Fibroblast of villous mesenchyme (primary cell): ENCODE results near the gene CALHM2. TPM values are rescaled to one million over a fixed set of nuclear protein-coding genes. Genes with fewer than 3 reads are reported as not detected.

Experiments used
- DNase-seq: peaks from one replicate; pipeline ENCODE4 v3.0.0-alpha.2; 2010; ENCODE audit warnings: low read depth
- H3K4me3 ChIP-seq: 2 replicates; pipeline ENCODE4 v1.5.1; 2011; ENCODE audit warnings: low read depth, mild to moderate bottlenecking, low read length
- total RNA-seq: library from RNA; depleted of rRNA; stranded (reverse); fragments of >200 nt; gene quantifications from 2 replicates; pipeline ENCODE4 v1.2.3, GENCODE V29; 2012
- TF ChIP-seq, protein P1 (sequence below): IDR thresholded peaks from 2 replicates; pipeline ENCODE4 v1.5.1; 2012; ENCODE audit warnings: low read depth, mild to moderate bottlenecking, low read length; ENCODE audit not compliant: insufficient read depth

Gene CALHM2
- total RNA-seq, 1 donor: 32.4 TPM

DNA sequence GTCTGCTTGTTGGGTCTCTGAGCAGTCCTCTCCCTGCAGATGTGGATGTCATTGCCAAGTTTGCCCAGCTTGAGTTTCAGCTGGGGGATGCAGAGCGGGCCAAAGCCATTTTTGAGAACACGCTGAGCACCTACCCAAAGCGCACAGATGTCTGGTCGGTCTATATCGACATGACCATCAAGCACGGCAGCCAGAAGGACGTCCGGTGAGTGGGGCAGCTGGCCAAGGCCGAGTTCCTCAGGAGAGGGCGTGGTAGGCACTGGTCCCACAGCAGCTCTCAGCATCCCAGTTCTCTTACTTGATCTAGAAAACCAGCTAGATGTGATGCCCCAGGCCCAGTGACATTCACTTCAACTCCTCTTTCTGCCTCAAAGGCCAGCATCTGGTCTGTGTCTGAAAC is 7.7 kb downstream of the CALHM2 start:
- TF ChIP-seq, protein P1, sequence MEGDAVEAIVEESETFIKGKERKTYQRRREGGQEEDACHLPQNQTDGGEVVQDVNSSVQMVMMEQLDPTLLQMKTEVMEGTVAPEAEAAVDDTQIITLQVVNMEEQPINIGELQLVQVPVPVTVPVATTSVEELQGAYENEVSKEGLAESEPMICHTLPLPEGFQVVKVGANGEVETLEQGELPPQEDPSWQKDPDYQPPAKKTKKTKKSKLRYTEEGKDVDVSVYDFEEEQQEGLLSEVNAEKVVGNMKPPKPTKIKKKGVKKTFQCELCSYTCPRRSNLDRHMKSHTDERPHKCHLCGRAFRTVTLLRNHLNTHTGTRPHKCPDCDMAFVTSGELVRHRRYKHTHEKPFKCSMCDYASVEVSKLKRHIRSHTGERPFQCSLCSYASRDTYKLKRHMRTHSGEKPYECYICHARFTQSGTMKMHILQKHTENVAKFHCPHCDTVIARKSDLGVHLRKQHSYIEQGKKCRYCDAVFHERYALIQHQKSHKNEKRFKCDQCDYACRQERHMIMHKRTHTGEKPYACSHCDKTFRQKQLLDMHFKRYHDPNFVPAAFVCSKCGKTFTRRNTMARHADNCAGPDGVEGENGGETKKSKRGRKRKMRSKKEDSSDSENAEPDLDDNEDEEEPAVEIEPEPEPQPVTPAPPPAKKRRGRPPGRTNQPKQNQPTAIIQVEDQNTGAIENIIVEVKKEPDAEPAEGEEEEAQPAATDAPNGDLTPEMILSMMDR: no peak
- no peak for DNase-seq
- no peak overlapping the region for H3K4me3 ChIP-seq

DNA sequence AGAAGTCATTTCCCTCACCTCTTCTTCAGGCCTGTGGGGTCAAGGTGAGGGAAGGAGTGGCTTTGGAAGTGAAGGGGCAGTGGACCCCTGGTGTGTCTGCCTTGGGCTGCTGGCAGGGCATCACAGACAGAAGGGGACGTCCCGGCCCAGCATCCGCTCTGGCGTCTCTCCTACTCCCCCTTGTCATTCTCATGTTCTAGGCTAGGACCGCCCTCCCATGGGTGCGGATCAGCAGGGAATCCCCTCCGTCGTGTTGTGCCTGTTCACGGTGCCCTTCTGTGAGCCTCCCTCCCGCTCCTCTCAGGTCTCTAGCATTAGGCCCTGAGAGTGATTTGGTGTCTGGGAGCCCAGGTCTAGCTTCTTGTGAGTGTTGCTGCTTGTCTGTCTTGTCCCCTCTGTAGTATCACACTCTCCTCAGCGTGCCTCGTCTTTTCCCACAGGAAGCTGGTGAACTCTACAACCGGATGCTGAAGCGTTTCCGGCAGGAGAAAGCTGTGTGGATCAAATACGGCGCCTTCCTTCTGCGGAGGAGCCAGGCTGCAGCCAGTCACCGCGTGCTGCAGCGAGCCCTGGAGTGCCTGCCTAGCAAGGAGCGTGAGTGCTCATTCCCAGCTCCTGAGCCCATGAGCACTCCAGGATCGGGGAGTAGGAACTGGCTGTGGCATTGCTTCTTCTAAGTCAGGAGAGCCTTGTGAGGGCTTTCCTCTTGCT is 8.5 kb downstream of the CALHM2 start:
- H3K4me3 ChIP-seq: no peak overlapping the region
- no peak for DNase-seq
- TF ChIP-seq, protein P1: no peak

DNA sequence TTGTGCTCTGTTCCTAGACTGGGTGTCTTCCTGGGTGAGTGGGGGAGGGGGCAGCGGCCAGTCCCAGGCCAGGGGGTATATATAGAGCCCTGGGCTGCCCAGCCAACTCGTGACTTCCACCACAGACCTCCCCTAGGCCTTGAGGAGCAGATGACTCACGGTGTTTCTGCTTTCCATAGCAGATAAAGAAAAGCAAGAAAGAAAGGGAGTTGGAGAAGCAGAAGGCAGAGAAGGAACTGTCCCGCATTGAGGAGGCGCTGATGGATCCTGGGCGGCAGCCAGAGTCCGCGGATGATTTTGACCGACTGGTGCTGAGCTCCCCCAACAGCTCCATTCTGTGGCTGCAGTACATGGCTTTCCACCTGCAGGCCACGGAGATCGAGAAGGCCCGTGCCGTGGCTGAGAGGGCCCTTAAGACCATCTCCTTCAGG is 10.1 kb downstream of the CALHM2 start:
- DNase-seq: peak; percentile 74
- no peak overlapping the region for H3K4me3 ChIP-seq
- TF ChIP-seq, protein P1: no peak

DNA sequence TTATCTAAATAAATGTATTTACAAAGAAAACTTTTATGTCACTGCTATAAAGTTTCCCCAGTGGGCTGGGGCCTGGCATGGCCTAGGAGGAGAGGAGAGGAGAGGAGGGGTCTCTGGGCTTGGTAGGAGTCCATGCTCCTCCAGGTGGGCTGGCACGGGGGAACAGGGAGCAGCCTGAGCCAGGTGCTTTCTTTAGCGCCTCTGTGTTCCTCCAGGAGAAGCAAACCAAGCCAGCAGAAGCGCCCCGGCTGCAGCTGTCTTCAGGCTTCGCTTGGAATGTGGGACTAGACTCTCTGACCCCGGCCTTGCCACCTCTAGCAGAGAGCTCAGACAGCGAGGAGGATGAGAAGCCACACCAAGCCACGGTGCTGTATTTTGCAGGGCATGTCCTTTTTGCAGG is 10.6 kb downstream of the CALHM2 start:
- TF ChIP-seq, protein P1: no peak
- H3K4me3 ChIP-seq: no peak overlapping the region
- DNase-seq: no peak

DNA sequence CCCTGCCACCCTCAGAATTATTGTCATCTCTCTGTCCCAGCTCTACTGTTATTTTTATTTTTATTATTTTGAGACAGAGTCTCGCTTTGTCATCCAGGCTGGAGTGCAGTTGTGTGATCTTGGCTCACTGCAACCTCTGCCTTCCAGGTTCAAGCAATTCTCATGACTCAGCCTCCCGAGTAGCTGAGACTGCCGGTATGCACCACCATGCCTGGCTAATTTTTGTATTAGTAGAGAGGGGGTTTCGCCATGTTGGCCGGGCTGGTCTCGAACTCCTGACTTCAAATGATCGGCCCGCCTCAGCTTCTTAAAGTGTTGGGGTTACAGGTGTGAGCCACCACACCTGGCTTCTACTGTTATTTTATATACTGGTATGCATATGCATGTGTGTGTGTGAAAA is 11.0 kb downstream of the CALHM2 start:
- TF ChIP-seq, protein P1: no peak
- H3K4me3 ChIP-seq: no peak overlapping the region
- DNase-seq: no peak

DNA sequence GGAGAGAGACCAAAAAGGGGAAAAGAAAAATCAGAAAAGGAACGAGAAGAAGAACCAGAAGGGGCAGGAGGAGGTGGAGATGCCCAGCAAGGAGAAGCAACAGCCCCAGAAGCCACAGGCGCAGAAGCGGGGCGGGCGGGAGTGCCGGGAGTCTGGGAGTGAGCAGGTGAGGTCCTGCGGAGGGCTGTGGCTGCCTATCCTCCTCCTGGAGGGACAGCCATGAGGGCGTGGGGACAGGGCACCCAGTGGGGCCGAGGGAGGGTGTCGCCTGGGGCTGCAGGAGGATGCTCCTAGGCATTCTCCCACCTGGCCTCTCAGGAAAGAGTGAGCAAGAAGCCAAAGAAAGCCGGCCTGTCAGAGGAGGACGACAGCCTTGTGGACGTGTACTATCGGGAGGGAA is 11.8 kb downstream of the CALHM2 start:
- TF ChIP-seq, protein P1: no peak
- DNase-seq: no peak
- H3K4me3 ChIP-seq: no peak overlapping the region

DNA sequence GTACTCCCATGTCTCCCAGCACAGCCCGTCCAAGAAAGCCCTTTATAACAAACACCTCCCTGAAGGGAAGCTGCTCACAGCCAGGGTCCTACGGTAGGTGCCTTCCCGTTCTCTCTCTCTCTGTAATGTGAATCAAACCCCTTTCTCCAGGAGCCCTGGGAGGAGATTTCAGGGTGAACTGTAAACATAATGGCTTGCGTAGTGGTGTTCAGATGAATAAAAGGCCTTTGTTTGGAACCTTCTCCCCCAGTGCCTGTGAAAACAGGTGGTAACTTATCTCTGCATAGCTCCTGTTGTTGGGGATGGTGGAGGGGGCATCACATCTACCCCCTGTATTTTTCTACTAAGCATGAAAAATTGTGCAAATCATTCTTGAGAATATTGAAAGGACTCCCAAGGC is 12.4 kb downstream of the CALHM2 start:
- DNase-seq: no peak
- TF ChIP-seq, protein P1: no peak
- H3K4me3 ChIP-seq: no peak overlapping the region
